NCI-H526 (cell line): ENCODE measurements around the gene IKZF3.
"Not testable (repeated sequence)": the region's sequence is repeated elsewhere in the genome, so short reads cannot be mapped to it uniquely, and the experiment has no call there.

Source experiments
- DNase-seq, 2 experiments: peaks; one replicate each; lab custom pipeline; 2025; lab: John Stamatoyannopoulos, UW

Gene IKZF3

GRCh38 chr17:39716879-39717536 is 147.1 kb downstream of the IKZF3 start:
- DNase-seq: no peak

GRCh38 chr17:39716073-39716818 is 147.9 kb downstream of the IKZF3 start:
- no peak for DNase-seq

GRCh38 chr17:39715375-39716072 is 148.6 kb downstream of the IKZF3 start:
- no peak for DNase-seq

GRCh38 chr17:39714234-39714633 is 149.9 kb downstream of the IKZF3 start:
- no peak for DNase-seq

- DNase-seq: no peak
Observed at GRCh38 chr17:39711851-39712250, 152.3 kb downstream of the IKZF3 start.

- not testable (repeated sequence) for DNase-seq
Observed at GRCh38 chr17:39711071-39711470, 153.0 kb downstream of the IKZF3 start.

GRCh38 chr17:39709998-39710964 is 153.8 kb downstream of the IKZF3 start:
- no peak for DNase-seq

- DNase-seq: no peak
Observed at GRCh38 chr17:39709319-39709997, 154.7 kb downstream of the IKZF3 start.
